Left cardiac atrium (tissue), 4 donors: ENCODE results near the gene AP3D1. TPM values are rescaled to one million over a fixed set of nuclear protein-coding genes. Genes with fewer than 3 reads are reported as not detected.

ENCODE experiments used
- ATAC-seq, 2 donors: fragments of 200-7000 bp; cut with Tn5 transposase; one replicate each; pipeline ENCODE4 v1.9.1; 2020; ENCODE audit warnings: mild to moderate bottlenecking in 2 of 2, moderate library complexity in 2 of 2
- DNase-seq: peaks from one replicate; pipeline ENCODE4 v3.0.0-alpha.2; 2020
- intact Hi-C, 2 donors: fragments of 100-400 bp; cut with DNase I; formaldehyde crosslinking; loops; one replicate each; pipeline versions ENCODE4 v1.14.1 to v1.15.1; 2022 to 2023
- total RNA-seq, 2 donors: library from RNA; stranded (reverse); fragmentation: NEBNext Ultra II Directional; extraction: Animal tissue kit (Norgen Biotek cat#: 25700); gene quantifications; one replicate each; pipeline ENCODE4 v1.2.1, GENCODE V29; 2021
- donor health status: DM: no; HTN: yes; CAD: no.
- donor health status: DM: no; HTN: yes; CAD: no; lungs with severe emphysema.
- donor health status: DM: yes; HTN: yes; CAD: no.
- donor health status: Dilated cardiomyopathy.

AP3D1 gene
- total RNA-seq, 2 donors from 2014 or later = 80.6 to 128 TPM

DNA sequence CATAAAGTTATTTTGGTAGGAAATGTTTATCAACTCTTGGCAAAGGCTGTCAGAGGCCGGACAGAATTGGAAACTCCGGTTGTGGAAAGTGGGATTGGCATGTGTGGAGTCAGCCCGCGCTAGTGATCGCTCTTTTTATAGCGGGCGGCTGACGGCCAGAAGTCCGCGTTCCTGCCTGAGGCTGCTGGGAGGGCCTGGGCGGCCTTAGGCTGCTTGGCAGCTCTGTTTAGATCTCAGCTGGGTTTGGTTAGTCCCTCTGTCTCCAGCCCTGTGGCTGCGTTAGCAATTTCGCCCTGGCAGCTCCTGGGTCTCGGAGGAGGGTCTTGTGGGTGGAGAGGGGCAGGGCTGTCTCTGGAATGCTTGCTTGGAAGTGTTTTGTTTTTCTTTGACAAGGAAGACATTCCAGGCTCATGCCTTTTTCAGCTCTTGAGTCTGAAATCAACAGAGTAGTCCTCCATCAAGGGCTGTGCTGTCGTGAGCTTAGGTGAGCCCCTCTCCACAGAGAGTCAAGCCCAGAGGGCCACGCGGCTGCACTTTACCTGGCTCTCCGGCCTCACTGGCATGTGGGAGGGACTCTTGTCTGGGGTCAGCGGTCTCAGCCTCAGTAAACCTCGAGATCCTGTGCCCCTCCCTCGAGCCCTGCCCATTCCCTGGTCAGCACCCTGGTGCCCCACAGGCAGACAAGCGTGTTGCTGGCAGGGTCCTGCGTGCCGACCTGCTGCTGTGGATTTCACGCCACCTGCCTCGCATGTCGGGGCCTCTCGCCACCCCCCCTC lies 34.9 kb upstream of the AP3D1 start:
- ATAC-seq (peak; percentile 88 to 93), DNase-seq (peak; percentile 89)
- intact Hi-C loops = no loop called here

DNA sequence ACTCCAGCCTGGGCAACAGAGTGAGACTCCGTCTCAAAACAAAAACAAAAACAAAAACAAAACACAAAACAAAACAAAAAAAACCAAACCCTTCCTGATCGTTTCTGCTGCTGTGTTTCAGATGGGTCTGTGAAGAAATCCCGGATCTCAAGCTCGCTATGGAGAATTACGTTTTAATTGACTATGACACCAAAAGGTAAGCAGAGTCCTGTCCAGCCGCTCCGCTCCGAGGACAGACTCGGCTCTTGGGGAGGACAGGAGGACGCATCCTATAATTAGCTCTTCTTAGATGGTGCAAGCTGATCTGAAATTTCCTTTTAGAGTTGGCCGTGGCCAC lies 34.3 kb upstream of the AP3D1 start:
- DNase-seq (no peak), ATAC-seq (no peak)
- intact Hi-C loops = no loop called here

DNA sequence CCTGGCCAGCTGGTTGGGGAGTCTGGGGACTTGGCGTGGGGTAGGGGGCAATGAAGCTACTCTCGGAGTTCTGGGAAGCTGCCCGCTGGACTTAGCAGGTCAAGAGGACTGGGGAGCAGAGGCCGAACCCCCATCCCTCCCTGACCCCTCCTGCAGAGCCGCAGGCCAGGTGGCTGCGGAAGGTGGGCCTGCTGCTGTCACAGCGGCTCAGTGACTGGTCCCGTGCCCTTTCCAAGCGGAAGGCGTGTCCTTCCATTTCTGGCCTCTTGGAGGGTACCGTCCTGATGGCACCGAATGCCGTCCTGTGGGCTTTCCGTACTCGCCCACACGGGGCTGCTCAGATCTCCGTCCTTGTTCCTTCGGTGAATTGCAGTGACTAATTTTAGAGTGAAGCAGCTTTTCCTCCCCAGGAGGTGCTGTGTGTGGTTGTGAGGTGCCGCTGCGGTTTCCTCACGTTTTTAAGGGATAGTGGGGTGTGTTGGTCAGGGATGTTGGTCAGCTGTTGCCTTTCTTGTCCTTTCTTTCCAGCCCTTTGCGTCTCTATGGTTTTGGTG lies 33.1 kb upstream of the AP3D1 start:
- DNase-seq (no peak), ATAC-seq (no peak)
- intact Hi-C loops = no loop called here

DNA sequence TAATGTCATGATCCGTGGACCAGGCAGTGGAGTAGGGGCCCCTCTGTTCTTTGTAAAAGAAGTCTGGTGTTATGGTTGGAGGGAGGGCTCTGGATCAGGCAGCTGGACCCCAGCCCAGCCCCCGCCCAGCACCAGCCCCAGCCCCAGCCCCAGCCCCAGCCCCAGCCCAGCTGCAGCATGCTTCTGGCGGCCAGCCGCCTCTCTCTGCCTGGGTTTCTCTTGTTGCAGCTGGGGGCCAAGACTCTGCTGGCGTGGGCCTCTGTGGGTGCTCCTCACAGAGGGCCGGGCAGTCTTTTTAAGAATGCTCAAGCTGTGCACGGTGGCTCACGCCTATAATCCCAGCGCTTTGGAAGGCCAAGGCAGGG lies 30.2 kb upstream of the AP3D1 start:
- ATAC-seq = no peak

DNA sequence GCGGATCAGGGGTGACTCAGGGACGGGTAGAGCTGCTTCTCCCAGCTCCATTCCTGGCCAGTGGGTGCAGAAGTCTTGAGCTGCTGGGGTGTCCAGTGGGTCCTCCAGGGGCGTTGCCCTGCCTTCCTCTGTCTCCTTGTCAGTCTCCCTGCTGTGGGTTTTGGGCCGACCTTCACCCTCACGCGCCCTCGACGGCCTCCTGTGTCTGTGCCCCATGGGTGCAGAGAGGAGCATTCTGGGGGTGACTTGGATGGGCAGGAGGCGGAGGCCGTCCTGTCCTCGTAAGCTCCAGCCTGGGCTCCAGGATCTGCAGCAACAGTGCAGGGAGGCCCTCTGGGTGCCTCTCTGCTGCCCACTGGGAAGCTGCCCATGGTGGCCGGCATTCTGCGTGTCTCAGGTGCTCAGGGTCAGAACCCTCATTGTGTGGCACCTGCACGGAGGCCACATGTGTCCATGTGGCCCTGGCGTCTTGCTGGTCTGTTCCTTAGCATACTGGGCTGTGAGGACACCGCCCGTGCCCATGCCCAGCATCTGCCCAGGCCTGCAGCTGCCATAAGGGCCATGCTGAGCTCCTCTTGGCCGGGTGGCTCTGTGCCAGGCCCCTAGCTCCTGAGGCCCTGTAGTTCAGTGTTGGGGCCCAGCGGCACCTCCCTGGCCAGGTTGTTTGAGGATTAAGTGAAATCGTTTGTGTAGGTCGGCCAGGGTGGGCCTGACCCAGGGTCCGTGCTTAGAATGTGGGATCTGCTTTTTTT lies 29.7 kb upstream of the AP3D1 start:
- DNase-seq = no peak
- intact Hi-C loops = no loop called here
- ATAC-seq = no peak

More for the DNA sequence above, 30.2 kb upstream of the AP3D1 start:
- DNase-seq = no peak
- intact Hi-C loops = no loop called here

DNA sequence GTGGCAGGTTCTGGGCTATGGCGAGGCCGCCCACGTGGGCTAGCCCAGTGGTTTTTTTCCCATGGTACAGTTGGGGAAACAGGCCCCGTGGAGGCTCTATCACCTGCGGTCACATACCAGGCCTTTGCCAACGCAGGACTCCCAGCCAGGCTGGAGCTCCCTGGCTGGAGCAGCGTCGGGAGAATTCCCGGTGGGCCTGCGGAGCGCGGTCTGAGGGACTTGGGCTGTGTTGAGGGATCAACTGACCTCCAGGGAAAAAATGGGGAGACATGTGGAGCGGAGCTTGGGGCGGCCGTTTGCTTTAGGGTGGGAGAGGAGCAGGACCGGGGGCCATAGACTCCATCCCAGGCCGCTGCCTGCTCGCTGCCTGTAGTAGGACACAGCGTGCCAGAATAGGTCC lies 28.7 kb upstream of the AP3D1 start:
- no peak for ATAC-seq

DNA sequence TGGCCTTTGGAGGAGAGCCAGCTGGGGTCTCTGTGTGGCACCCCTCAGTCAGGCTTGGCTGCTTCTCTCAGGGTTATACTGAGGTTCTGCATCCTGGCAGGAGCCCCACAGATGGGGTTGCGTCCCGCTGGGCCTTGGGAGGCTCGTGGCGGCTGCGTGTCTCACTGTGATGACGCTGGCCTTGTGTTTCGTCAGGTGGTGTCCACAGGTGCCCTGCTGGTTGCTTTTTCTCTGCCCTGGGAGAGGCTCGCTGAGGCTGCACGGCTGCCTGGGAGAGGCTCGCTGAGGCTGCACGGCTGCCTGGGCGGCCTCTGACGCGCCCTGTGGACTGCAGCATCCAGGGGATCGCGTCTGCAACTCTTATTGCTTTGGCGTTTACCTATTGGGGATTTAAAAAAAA lies 27.7 kb upstream of the AP3D1 start:
- ATAC-seq = no peak
- intact Hi-C loops = no loop called here
- DNase-seq = no peak

More for the DNA sequence above, 28.7 kb upstream of the AP3D1 start:
- intact Hi-C loops = no loop called here
- DNase-seq = no peak

DNA sequence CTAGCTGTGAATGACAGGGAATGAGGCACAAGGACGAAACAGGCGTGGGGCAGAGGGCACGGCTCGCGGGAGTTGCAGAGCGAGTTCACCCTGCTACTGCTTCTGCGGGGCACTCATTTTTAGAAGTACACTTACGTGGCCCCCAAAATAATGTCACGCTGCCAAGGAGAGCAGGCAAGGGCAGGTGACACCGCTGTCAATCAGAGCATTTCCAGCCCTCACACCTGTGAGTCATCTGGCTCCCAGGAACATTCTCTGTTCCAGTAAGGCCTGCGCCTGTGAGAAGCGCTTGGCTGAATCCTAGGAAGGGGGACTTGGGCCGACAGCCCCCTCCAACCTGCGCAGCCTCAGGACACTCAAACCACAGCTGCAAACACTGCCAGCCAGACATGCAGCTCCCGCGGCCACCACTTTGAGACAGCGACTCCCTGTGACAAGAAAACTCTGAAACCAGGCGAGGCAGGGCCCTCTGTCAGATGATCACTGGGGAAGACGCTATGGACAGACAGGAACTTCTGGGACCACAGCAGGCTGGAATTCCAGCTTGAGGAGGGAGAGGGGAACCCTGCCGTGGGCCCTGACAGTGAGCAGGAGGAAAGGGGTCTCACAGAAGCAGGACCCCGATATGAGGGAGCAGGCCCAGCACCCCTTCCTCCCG lies 25.1 kb upstream of the AP3D1 start:
- intact Hi-C loops = no loop called here
- DNase-seq (no peak), ATAC-seq (peak; percentile 28 to 66)

DNA sequence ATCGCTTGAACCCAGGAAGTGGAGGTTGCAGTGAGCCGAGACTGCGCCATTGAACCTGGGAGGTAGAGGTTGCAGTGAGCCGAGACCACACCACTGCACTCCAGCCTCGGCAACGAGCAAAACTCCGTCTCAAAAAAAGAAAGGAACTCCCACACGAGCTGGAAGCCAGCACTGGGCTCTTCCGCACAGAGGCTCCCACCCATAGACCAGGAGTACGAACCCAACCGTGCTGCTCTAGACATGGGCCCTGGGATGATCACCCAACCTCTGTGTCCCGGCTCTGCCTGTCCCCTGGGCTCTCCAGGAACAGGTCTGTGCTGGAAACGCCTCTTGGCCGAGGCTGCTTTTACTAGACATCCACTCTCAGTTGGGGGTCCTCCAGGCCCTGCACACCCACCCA lies 24.4 kb upstream of the AP3D1 start:
- intact Hi-C loops = no loop called here
- DNase-seq = no peak
- ATAC-seq = no peak

DNA sequence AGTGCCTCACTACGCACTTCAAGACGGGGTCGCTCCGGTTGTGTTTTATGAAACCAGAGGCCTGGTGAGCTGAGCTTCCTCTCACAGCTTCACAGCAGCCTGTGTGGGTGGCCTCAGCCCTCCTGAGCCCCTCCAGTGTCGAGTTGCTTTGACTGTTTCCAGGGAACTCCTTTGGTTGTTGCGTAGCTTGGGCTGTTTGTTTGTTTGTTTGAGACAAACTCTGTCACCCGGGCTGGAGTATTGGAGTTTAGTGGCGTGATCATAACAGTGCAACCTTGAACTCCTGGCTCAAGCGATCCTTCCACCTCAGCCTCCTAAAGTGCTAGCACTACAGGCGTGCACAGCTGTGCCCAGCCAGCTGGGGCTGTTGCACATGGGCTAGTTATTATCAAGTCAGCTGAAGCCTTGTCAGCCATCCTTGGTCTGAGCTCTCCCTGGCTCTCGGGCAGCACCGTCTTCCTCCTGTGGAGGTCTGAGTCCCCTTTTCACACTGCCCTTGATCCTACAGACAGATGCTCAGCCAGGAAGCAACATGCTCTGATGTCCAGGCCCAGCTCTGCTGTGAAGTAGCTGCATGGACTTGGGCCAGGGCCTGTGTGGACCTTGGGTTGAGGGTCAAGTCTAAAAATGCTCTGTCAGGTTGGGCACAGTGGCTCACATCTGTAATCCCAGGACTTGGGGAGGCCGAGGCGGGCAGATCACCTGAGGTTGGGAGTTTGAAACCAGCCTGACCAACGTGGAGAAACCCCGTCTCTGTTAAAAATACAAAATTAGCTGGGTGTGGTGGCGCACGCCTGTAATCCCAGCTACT lies 22.6 kb upstream of the AP3D1 start:
- DNase-seq = no peak
- intact Hi-C loops = no loop called here
- no peak for ATAC-seq

DNA sequence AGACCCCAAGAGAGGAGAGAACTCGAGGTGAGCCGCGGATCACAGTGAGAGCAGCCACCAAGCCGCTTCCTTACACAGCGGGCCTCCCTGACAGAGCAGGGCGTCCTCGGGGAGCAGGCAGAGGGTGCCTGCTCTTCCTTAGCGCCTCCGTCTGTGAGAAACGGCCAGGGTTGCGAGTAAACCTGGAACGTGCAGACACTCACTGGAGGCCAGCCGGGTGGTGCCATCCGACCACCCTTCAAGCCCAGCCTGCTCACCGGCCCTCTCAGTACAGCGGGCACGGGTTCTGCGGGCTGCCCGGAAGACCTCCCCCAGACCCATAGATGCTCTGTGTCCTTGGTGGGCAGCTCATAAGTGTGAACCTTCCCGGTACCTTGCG lies 22.0 kb upstream of the AP3D1 start:
- intact Hi-C loops = no loop called here
- DNase-seq = no peak
- no peak for ATAC-seq

DNA sequence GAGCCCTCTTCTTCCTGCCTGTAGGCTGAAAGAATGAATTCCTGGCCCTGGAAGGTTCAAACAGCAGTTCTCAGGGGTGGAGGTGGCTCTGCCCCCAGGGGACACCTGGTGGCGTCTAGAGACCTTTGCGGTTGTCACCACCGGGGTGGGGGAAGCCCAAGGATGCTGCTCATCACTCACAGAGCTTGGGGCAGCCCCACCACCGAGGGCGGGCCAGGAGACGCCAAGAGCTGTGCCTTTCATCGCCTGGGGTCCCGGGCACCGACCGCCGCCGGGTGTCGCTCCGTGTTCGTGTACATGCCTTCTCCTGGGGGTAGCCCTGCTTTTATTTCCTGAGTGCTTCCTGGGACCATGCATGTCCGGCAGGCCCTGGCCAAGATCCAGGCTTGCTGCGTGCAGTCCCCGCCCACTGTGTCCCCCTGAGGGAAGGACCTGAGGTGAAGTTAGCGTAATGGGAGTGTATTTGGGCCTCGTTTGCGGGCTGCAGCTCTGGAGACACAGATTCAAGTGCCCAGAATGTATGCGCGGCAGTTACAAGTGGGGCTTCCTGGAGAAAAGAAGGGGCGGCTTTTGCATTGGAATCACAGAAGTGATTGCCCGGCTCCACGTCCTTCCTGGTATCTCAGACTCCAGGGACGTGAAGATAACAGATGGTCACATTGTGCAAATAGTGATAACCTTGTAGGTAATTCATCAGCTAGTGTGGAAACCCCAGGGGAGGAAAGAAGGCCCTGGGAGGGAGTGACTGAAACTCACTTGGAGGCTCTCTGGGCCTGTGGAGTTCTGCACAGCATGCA lies 20.2 kb upstream of the AP3D1 start:
- ATAC-seq (no peak), DNase-seq (peak; percentile 61)
- intact Hi-C loops = no loop called here

DNA sequence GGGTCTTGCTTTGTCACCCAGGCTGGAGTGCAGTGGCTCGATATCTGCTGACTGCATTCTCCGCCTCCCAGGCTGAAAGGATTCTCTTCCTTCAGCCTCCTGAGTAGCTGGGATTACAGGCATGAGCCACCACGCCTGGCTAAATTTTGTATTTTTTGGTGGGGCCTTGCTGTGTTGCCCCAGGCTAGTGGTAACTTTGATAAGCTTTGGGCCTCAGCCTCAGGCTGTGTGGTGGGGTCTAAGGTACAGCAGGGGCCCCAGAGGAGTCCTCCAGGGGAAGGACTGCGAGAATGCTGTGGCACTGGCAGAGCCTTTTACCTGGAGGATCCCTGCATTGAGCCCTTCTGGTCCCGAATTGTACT lies 19.6 kb upstream of the AP3D1 start:
- DNase-seq (no peak), ATAC-seq (no peak)
- intact Hi-C loops = no loop called here

DNA sequence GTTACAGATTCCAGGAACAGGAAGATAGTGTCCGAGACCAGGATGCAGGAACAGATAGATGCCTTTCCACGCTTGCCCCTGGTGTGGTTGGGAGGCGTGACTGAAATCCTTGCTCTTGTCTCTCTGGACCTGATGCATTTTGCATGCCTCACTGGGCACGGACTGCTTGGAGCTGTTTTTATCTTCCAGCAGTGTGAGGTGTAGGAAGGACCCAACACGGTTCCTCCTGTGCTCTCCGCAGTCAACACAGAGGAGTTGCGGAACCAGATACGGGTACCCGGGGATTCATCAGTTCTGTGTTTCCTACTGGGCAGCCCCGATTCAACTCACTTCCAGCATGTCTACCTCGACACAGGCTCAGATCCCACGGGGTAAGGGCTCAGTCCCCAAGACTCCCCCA lies 18.9 kb upstream of the AP3D1 start:
- ATAC-seq (no peak), DNase-seq (no peak)
- intact Hi-C loops = no loop called here

DNA sequence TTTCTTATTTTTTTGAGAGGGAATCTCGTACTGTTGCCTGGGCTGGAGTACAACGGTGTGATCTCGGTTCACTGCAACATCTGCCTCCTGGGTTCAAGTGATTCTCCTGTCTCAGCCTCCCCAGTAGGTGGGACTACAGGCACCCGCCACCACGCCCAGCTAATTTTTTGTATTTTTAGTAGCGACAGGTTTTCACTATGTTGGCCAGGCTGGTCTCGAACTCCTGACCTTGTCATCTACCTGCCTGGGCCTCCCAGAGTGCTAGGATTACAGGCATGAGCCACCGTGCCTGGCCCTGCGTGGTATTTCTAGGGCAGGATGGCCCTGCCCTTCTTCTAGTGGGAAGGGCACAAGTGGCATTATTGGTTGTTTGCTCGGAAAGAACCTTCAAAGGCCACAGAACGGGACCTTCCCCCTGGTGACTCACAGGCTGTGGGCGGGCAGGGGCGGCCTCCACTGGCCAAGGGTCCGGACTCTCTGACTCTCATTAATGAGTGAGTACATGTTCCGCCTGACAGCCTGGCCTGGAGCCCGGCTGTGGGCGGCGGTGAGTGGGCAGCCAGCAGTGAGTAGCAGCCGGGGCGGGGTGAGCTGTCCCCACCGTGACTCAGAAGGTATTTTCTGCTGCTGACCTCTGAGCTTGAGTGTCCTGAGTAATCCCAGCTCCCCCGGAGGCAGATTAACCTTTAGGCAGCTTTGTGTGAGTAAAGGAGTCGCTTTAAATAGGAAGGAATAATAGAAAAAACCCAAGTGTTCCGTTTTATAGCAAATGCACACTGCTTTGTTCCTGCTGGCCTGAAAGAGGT lies 17.5 kb upstream of the AP3D1 start:
- DNase-seq (peak; percentile 97), ATAC-seq (peak; percentile 86 to 90)
- intact Hi-C loops = no loop called here

DNA sequence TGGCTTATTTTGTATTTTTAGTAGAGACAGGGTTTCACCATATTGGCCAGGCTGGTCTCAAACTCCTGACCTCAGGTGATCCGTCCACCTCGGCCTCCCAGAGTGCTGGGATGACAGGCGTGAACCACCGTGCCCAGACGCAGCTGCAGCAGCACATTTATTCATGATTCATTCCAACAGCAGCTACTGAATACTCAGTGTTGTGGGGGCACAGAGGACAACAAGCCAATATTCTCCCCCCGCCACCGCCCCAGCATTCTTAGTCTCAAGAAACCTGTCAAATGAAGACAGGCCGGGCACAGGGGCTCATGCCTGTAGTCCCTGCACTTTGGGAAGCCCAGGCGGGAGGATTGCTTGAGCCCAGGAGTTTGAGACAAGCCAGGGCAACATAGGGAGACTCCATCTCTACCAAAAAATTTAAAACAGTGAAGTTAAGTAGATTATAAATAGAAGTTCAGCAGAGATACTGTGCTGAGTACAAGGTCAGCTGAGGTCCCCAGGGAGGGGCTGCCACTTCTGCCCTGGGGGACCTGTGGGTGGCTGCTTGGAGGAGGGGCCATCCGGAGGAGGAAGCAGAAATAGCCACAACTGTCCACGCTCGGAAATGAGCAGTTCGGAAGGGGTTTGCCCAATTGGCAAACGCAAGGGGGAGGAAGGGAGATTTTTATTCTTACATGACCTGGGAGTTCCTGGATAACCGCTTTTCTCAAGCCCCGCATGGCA lies 16.7 kb upstream of the AP3D1 start:
- intact Hi-C loops = no loop called here
- ATAC-seq (peak; percentile 25 to 41), DNase-seq (peak; percentile 83)
